Measurements from ENCODE around the gene STX4.
A peak's percentile ranks its signal among the peaks of the same experiment; 100 is the strongest.

STX4 gene

GRCh38 chr16:31064882-31065461, 31.6 kb downstream of the STX4 start:
- DNase-seq (ENCODE audit: low read depth in 2 of 2): no peak

GRCh38 chr16:31067342-31067741, 34.0 kb downstream of the STX4 start:
- DNase-seq (ENCODE audit: low read depth in 2 of 2): no peak

DNA sequence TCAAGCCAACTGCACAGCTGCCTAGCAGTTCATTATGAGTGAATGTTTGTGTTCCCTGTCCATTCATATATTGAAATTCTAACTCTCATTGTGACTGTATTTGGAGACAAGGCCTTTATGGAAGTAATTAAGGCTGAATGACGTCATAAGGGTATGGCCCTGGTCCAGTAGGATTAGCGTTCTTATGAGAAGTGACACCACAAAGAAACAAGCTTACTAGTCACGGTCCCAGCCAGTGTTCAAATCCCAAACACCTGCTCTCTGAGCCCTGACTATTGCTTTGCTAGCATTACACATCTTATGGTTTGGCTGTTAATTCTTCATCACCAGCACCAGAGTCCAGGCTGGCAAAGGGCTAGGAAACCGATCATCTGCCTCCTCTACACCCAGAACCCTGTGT, 38.5 kb downstream of the STX4 start:
- no peak for DNase-seq (ENCODE audit: low read depth in 2 of 2)

DNA sequence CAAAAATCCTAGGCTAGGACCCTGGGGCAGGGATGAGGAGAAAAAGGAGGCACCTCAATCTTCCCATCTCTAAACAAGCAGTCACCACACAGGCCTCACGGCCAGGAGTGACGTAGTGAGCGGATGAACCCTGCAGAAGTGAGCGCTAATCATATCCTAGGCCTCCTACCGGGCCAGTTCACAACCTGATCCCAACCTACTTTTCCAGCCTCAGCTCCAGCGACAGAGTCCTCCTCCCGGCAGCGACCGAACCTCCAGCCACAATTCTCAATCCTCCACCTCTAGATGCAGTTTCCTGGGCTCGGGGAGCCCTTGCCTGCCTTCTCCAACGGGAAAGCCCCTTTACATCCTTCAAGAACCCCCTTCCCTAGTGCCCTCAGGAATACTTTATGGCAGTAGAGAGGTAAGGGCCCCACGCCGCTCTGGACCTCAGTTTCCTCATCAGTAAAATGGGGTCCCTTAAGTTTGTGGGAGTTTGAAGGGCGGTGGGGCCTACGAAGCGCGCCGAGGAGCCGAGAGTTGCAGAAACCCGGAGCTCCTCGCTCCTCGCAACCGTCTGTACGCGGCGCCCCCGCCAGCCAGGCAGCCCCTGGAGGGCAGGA, 39.3 kb downstream of the STX4 start:
- DNase-seq (ENCODE audit: low read depth in 2 of 2): no peak

- peak; percentile 69 to 74 for DNase-seq (ENCODE audit: low read depth in 2 of 2)
These were observed 40.0 kb downstream of the STX4 start for GRCh38 chr16:31073142-31073969.

- DNase-seq (ENCODE audit: low read depth in 2 of 2): peak; percentile 96 to 99
These were observed 40.8 kb downstream of the STX4 start, which contains the start of the genes ZNF646 and ZNF668 for GRCh38 chr16:31073970-31074813. Gene ZNF646 (plus strand): TSS chr16:31074422. CDS start chr16:31076325, 1,903 bp downstream. Gene ZNF668 (minus strand): TSS chr16:31074240. CDS start chr16:31064459, 9,781 bp downstream.

DNA sequence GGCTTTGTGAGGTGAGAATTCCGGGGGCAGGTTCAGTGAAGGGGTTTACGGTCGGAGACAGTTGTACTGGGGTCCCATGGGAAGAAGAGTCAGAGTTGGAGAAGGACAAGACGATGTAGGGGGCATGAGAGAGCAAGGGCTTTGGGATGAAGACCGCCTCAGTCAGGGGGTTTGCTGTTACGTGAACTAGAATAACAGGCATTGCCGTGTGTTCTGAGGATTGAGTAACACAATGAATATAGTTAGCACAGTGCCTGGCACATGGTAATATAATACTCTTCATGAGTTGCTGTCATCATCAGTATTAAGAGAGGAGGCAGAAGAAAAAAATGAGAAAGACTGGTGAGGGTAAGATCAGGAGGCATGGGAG, 41.4 kb downstream of the STX4 start:
- DNase-seq (ENCODE audit: low read depth in 2 of 2): no peak

GRCh38 chr16:31076319-31076718, 43.0 kb downstream of the STX4 start:
- no peak for DNase-seq (ENCODE audit: low read depth in 2 of 2)

DNA sequence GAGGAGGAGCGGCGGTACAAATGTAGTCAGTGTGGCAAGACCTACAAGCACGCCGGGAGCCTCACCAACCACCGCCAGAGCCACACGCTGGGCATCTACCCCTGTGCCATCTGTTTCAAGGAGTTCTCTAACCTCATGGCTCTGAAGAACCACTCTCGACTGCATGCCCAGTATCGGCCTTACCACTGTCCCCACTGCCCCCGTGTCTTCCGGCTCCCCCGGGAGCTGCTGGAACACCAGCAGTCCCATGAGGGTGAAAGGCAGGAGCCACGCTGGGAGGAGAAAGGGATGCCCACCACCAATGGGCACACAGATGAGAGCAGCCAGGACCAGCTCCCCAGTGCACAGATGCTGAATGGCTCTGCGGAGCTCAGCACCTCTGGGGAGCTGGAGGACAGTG, 43.7 kb downstream of the STX4 start:
- DNase-seq (ENCODE audit: low read depth in 2 of 2): no peak

- no peak for DNase-seq (ENCODE audit: low read depth in 2 of 2)
These were observed 44.4 kb downstream of the STX4 start for GRCh38 chr16:31077592-31078396.

- no peak for DNase-seq (ENCODE audit: low read depth in 2 of 2)
These were observed 45.4 kb downstream of the STX4 start for GRCh38 chr16:31078597-31079341.

DNA sequence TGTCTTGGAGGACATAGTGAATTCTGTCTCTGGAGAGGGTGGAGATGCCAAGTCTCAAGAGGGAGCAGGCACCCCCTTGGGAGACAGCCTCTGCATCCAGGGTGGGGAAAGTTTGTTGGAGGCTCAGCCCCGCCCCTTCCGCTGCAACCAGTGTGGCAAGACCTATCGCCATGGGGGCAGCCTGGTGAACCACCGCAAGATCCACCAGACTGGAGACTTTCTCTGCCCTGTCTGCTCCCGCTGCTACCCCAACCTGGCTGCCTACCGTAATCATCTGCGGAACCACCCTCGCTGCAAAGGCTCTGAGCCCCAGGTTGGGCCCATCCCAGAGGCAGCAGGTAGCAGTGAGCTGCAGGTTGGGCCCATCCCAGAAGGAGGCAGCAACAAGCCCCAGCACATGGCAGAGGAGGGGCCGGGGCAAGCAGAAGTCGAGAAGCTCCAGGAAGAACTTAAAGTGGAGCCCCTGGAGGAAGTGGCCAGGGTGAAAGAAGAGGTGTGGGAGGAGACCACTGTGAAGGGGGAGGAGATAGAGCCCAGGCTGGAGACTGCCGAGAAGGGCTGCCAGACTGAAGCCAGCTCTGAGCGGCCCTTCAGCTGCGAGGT, 46.1 kb downstream of the STX4 start:
- DNase-seq (ENCODE audit: low read depth in 2 of 2): no peak

GRCh38 chr16:31080035-31080629, 46.8 kb downstream of the STX4 start:
- no peak for DNase-seq (ENCODE audit: low read depth in 2 of 2)

GRCh38 chr16:31080756-31081419, 47.5 kb downstream of the STX4 start:
- DNase-seq (ENCODE audit: low read depth in 2 of 2): no peak

DNA sequence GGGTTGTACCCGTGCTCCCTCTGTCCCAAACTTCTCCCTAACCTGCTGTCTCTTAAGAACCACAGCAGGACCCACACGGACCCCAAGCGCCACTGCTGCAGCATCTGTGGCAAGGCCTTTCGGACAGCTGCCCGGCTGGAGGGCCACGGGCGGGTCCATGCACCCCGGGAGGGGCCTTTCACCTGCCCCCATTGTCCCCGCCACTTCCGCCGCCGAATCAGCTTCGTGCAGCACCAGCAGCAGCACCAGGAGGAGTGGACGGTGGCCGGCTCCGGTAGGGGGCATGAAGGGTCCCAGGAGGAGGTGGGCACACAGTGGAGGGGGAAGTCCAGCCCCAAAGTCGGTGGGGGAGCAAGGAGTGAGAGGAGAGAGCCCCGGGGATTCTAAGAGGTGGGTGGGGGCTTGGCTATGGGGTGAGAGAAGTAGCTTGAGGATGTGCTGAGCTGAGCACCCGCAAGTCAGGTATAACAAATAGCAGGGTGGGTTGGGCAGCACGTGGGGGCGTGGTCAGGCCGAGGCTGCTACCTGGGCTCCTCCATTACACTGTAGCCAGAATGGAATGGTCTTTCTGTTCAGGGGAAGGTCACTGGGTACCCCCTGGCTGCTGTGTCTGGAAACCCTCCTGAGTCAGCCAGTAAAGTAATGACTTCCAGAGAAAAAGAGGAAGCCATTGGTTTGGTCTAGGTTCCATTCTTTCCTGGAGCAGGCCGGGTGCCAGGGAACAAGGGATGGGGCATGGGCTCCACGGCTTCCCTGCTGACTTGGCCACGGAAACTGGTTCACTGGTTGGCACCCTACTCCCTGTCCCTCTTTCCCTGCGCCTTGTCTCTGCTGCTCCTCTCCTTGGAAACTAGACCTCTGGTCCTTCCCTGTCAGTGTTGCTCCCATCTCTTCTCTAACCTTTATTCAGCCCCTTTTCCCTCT, 48.3 kb downstream of the STX4 start:
- no peak for DNase-seq (ENCODE audit: low read depth in 2 of 2)

- no peak for DNase-seq (ENCODE audit: low read depth in 2 of 2)
These were observed 49.1 kb downstream of the STX4 start for GRCh38 chr16:31082368-31083045.

GRCh38 chr16:31083081-31083480, 49.7 kb downstream of the STX4 start:
- DNase-seq (ENCODE audit: low read depth in 2 of 2): no peak
